HS-27A (cell line): Measurements from ENCODE around the gene ZNF701.
"Not testable (repeated sequence)": the region's sequence is repeated elsewhere in the genome, so short reads cannot be mapped to it uniquely, and the experiment has no call there.

Experiments used
- DNase-seq: peaks from one replicate; pipeline ENCODE4 v3.0.0-alpha.2; 2012; ENCODE audit warnings: low read depth, missing footprints

ZNF701 gene

DNA sequence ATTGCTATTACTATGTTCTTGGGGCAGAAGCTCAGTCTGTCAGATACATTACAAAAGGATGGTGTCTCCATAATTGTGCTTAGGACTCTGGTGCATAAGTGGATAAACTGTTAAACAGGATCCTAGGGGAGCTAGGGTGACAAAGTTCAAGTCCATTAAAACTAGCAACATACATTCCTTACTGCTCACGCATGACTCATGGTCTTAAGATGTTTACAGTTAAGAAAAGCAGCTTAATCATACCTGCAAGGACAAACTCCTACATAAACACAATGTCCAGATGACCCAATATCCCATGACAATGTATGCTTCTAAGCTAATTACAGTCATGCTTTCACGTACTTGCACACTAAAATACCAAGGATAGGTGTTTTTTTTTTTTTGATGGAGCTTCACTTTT is 3.5 kb upstream of the ZNF701 start:
- peak; percentile 22 for DNase-seq

DNA sequence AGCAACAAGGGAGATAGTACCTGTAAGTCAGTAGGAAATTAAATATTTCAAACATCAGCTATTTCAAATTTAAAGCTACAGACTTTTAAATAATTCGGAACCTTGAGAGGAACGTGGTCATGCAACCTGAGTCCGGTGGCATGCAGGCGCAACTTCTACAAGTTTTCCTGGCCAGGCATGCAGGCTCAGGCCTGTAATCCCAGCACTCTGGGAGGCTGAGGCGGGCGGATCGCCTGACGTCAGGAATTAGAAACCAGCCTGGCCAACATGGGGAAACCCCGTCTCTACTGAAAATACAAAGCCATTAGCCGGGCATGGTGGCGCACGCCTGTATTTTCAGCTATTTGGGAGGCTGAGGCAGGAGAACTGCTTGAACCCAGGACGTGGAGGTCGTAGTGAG is 2.2 kb upstream of the ZNF701 start:
- no peak for DNase-seq

DNA sequence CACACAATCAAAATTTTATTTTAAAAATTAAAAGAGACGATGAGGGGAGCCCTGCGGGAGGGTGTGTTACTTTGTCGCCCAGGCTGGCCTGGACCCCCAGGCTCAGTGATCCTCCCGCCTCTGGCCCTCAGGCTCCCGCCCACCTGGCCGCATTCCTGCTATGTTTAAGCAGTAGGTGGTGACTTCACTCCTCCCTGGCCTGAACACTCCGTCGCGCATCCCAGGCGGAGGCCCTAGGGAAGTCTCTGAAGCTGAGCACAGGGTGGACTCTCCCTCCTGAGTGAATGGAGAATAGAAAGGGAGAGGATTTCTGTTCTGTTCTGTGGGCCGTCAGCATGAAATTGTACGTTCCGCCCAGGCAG is 468 bp upstream of the ZNF701 start:
- DNase-seq, result not testable (repeated sequence)

DNA sequence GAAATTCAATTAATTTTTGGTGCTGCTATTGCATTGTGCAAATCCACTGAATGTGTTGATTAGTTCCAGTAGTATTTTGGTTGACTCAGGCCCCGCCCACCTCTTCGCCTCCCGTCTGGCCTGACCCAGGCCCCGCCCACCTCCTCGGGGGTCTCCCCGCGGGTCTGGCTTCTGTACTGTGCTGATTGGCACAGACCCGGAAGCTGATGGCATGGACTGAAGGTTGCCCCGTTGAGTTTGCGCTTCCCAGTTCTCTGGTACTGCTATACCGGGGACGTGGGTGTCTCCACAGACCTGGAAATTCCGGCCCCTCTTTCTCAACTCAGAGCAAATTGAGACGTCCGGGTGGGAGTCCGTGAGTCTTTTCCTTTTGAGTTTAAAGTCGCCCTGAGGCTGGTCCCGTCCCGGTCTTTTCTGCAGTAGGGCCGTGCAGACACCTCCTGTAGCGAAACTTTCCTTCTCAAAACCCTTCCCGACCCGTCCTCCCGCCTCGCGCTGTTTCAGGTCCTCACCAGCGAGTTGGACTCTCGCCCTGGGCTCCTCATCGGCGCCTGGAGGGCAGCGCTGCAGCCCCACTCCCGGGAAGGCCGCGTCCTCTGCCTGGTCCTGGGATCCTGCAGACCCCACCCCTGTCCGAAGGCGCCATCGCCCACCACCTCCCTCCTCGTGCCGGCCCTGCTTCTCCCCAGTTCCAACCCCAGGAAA is 14.8 kb downstream of the ZNF701 start:
- no peak for DNase-seq

DNA sequence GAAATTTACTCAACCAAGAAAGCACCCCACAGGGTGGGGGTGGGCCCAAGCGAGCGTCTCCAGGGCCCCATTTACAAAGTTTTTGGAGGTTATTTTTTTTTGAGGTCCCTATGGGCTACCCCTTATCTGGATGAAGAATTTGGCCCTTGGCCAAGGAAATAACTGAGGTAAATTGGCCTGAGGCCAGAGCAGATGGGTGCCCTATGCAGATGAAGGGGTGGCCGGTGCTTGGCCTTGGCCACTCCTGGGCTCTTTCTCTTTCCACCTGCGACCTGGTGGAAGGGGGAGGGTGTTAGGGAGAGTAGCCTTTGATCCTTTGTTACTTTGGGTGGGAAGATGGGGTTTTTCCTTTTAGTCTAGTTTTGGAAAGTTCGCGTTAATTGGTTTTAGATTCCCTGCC is 15.5 kb downstream of the ZNF701 start:
- no peak for DNase-seq

DNA sequence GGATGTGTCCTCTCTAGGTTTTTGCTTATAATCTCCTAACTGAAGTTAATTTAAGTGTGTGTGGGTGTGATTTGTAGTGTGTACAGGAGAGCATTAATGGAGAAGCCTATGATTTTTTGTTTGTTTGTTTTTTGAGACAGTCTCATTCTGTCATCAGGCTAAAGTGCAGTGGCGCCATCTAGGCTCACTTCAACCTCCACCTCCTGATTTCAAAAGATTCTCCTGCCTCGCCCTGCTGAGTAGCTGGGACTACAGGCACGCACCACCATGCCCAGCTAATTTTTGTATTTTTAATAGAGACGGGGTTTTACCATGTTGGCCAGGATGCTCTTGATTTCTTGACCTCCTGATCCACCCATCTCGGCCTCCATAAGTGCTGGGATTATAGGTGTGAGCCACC is 20.6 kb downstream of the ZNF701 start:
- no peak for DNase-seq

DNA sequence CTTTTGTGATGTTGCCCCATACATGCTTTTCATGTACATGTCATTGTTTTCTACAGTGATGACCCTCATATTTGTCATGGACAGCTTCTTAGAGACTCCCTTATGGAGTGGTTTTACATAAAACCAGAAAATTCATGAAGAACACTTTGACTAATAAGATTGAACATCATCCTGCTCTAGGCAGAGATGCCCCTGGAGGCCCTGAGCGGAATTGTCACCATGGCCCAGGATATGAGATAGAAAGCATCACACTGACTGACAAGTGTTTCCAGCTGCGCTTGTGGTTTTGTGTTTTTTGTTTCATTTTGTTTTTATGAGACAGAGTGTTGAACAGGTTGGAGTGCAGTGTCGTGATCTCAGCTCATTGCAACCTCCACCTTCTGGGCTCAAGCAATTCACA is 22.2 kb downstream of the ZNF701 start:
- DNase-seq, result no peak

DNA sequence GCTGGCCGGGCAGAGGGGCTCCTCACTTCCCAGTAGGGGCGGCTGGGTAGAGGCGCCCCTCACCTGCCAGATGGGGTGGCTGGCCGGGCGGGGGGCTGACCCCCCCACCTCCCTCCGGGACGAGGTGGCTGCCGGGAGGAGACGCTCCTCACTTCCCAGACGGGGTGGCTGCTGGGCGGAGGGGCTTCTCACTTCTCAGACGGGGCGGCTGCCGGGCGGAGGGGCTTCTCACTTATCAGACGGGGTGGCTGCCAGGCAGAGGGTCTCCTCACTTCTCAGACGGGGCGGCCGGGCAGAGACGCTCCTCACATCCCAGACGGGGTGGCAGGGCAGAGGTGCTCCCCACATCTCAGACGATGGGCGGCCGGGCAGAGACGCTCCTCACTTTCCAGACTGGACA is 23.4 kb downstream of the ZNF701 start:
- DNase-seq, result not testable (repeated sequence)

DNA sequence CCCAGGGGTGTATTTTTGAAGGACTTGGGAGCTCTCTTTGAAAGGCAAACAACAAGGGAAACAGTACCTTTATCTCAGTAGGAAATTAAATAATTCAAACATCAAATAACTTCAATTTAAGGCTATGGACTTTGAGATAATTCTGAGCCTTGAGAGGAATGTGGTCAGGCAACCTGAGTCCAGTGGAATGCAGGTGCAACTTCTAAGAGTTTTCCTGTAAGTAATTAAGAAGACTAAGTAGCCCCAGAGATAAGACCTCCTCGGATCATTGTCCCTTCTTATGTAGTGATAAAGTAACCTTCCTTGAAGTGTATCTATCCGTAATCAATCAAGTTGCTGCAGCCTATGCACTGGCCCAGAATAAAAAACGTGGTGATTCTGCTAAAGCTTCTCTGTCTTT is 29.2 kb downstream of the ZNF701 start:
- DNase-seq, result no peak

DNA sequence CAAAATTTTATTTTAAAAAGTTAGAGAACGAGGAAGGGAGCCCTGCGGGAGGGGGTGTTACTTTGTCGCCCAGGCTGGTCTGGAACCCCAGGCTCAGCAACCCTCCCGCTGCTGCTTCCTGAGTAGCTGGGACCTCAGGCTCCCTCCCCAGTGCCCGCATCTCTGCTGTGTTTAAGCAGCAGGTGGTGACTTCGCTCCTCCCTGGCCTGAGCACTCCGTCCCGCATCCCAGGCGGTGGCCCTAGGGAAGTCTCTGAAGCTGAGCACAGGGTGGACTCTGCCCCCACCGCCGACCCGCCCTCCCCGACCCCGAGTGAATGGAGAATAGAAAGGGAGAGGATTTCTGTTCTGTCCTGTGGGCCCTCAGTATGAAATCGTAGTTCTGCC is 30.5 kb downstream of the ZNF701 start:
- DNase-seq, result no peak

DNA sequence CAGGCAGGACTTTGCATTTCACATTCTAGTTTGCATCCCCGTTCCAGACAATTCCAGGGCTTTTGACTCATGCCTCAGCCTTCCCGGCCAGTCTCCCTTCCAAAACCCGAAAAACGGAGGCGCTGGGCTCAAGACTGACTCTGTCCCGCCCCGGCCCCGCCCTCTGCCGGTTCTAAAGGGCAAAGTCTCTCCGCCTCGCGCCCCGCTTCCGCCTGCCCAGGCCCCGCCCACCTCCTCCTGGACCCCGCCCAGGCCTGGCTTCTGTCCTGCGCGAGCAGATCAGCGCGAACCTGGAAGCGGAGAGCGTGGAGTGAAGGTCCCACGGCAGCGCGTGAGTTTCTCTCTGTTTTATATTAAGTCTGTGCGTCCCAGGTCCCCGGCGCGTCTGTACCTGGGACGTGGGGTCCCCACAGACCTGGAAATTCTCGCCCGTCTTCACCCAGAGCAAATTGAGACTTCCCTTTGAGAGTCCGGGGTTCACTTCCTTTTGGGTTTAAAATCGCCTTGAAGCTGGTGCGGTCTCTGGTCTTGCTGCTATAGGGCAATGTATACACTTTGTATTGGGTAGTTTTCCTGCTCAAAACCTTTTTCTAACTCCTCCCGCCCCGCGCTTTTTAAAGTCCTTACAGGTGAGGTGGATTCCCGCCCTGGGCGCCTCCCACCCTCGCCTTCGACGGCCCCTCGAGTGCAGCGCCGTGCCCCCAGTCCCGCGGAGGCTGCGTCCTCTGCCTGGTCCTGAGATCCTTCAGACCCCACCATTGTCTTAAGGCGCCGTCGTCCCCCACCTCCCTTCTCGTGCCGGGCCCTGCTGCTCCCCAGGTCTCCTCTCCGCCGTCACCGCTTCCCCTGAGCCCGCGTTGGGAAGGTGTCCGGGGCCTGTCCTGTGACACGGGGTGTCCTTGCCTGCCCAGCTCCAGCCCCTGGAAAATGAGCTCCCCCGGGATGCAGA is 31.2 kb downstream of the ZNF701 start:
- DNase-seq, result peak; percentile 80

DNA sequence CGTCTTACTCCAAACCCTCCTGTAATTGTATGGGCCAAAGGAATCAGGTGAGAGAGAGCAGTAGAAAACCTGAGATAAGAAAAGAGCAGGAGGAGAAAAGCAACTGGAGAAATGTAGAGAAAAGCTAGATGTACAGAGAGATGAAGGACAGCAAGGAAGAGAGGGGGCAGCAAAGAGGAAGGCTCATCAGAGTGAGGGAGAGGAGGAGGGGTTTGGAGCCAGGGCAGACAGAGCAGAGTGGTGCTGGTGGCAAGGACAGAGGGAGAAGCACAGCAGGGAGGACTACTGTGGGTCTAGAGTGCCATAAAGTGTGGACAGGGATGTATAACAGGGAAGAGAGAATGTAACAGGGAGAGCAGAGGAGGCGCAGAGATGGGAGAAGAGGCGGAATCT is 31.9 kb downstream of the ZNF701 start:
- not testable (repeated sequence) for DNase-seq

DNA sequence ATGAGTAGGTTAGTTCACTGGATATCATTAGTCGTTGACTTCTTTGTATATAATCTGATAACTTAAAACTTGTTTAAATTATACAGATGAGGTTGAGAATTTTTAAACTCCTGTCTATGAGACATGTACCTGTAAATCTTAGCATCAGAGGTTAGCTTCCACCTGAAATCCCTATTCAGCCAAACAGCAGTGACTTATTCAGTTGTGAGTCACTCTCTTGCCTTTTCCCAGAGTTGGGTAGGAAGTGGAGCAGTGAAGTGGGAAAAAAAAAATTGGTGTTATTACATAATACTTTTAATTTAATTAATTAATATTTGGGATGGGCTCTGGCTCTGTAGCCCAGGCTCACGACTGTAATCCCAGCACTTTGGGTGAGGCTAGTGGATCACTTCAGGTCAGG is 32.9 kb downstream of the ZNF701 start:
- DNase-seq, result no peak

DNA sequence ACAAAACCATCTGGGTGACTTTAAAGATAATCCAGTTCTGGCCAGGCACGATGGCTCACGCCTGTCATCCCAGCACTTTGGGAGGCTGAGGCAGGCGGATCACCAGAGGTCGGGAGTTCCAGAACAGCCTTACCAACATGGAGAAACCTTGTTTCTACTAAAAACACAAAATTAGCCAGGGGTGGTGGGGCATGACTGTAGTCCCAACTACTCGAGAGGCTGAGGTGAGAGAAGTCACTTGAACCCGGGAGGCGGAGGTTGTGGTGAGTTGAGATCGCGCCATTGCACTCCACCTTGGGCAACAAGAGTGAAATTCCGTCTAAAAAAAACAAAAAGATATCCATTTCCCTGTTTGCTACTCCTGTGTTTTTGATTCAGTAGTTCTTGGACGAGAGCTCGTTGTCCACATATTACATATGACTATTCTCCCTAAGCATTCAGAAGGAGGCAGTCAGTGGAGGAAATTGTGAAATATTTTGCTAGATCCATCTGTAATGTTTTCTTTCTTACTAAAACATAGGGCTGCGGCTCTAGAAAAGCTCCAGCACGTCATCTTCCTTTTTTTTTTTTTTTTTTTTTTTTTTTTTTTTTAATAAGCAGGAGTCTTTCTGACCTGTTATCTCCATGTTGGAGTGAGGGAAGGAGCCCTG is 33.6 kb downstream of the ZNF701 start:
- DNase-seq, result no peak

DNA sequence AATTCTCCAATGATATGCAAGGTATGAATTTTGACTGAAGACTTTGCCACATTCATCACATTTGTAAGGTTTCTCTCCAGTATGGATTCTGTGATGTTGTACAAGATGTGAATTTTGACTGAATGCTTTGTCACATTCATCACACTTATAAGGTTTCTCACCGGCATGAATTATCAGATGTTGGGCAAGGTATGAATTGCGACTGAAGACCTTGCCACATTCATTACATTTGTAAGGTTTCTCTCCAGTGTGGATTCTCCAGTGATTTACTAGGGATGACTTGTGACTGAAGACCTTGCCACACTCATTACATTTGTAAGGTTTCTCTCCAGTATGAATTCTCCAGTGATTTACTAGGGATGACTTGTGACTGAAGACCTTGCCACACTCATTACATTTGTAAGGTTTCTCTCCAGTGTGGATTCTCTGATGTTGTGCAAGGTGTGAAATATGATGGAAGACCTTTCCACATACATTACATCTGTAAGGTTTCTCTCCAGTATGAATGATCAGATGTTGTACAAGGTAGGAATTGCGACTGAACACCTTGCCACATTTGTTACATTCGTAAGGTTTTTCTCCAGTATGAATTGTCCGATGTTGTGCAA is 43.3 kb downstream of the ZNF701 start:
- no peak for DNase-seq

DNA sequence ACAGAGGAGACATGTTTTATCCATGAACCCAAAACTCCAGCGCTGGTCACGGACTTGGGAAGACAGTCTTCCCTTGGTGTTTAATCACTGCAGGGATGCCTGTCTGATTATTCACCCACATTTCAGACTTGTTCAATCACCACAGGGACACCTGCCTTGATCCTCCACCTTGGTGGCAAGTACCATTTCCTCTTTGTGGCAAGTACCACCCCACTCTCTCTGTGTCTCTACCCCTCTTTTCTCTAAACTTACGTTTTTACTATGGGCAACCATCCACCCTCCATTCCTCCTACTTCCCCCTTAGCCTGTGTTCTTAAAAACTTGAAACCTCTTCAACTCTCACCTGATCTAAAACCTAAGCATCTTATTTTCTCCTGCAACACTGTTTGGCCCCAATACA is 51.3 kb downstream of the ZNF701 start:
- no peak for DNase-seq

DNA sequence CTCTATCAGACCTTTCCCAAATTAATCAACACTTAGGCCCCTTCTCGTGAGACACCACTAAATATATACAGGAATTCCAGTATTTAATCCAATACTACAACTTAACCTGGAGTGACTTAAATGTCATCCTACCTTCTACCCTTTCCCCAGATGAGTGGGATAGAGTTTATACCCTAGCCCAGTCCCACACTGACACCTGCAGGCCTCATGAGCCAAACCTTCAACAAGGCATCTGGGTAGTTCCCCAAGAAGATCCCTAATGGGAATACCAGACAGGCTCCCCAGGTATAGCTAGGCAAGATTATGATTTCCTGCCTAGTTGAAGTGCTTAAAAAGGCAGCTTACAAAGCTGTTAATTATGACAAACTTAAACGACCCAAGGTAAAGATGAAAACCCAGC is 52.2 kb downstream of the ZNF701 start:
- DNase-seq, result no peak

DNA sequence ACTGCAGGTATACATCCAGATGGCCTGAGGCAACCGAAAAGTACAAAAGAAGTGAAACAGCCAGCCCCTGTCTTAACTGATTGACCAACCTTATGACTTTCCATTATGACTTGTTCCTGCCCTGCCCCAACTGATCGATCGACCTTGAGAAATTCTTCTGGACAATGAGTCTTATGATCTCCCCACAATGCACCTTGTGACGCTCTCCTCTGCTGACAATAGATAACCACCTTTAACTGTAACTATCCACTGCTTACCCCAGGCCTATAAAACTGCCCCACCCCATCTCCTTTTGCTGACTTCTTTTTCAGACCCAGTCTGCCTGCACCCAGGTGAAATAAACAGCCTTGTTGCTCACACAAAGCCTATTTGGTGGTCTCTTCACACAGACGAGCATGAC is 56.8 kb downstream of the ZNF701 start:
- no peak for DNase-seq

DNA sequence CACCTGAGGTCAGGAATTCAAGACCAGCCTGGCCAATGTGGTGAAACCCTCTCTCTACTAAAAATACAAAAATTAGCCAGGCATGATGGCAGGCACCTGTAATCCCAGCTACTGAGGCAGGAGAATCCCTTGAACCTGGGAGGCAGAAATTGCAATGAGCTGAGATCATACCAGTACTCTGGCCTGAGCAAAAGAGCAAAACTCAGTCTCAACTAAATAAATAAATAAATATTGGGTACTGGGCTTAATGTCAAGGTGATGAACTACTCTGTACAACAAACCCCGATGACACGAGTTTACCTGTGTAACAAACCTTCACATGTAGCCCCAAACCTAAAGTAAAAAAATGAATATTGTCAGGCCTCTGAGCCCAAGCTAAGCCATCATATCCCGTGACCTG is 57.4 kb downstream of the ZNF701 start:
- not testable (repeated sequence) for DNase-seq

DNA sequence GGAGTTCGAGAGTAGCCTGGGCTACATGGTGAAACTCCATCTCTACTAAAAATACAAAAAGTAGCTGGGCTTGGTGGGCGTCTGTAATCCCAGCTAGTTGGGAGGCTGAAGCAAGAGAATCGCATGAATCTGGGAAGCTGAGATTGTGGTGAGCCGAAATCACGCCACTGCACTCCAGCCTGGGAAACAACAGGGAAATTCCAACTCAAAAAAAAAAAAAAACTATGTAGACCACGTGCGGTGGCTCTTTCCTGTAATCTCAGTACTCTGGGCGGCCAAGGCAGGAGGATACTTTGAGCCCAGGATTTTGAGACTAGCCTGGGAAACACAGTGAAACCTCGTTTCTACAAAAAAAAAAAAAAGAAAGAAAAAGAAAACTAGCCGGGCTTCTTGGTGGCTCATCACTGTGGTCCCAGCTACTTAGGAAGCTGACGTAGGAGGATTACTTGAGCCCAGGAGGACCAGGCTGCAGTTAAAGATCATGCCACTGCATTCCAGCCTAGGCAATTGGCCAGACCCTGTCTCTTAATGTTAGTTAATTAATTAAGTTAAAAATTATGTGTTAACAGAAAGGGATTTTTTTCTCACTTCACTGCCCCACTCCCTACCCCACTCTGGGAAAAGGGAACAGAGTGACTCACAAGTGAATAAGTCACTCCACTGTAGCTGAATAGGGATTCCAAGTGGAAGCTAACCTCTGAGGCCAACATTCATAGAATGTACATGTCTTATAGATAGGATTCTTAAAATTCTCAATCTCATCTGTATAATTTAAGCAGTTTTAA is 65.9 kb downstream of the ZNF701 start:
- no peak for DNase-seq
